GM12801 (cell line): ENCODE results near the gene INPP5J.

Experiments used
- TF ChIP-seq, protein P1 (sequence below): IDR thresholded peaks from one replicate; pipeline ENCODE4 v1.5.1; 2011; ENCODE audit warnings: control low read depth; ENCODE audit not compliant: insufficient read length; ENCODE audit errors: extremely low read depth

Gene INPP5J

GRCh38 chr22:31119026-31119717, 3.6 kb upstream of the INPP5J start:
- TF ChIP-seq, protein P1, sequence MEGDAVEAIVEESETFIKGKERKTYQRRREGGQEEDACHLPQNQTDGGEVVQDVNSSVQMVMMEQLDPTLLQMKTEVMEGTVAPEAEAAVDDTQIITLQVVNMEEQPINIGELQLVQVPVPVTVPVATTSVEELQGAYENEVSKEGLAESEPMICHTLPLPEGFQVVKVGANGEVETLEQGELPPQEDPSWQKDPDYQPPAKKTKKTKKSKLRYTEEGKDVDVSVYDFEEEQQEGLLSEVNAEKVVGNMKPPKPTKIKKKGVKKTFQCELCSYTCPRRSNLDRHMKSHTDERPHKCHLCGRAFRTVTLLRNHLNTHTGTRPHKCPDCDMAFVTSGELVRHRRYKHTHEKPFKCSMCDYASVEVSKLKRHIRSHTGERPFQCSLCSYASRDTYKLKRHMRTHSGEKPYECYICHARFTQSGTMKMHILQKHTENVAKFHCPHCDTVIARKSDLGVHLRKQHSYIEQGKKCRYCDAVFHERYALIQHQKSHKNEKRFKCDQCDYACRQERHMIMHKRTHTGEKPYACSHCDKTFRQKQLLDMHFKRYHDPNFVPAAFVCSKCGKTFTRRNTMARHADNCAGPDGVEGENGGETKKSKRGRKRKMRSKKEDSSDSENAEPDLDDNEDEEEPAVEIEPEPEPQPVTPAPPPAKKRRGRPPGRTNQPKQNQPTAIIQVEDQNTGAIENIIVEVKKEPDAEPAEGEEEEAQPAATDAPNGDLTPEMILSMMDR = no peak

- TF ChIP-seq, protein P1 = no peak
These were observed 2.5 kb upstream of the INPP5J start for GRCh38 chr22:31120230-31120629.

GRCh38 chr22:31120642-31121041, 2.1 kb upstream of the INPP5J start:
- TF ChIP-seq, protein P1 = no peak

GRCh38 chr22:31121403-31121802, 1.4 kb upstream of the INPP5J start:
- TF ChIP-seq, protein P1 = no peak

DNA sequence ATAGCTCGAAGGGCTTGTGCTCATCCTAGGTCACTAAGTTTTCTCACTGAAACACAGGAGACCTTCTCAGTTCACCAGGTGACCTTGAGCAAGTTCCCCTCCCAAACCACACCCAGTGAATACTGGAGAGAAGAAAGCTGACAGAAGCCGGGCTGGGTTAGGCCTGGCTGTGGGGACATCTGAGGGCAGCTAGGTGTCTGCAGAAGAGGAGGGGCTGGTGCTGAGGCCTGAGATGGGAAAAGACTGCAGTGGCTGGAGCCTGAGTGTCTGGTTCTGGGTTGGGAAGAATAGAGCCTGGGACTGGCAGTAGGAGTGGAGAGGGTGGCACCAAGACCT, 602 bp upstream of the INPP5J start:
- TF ChIP-seq, protein P1 = no peak

GRCh38 chr22:31123292-31123602, 481 bp downstream of the INPP5J start:
- TF ChIP-seq, protein P1 = no peak

DNA sequence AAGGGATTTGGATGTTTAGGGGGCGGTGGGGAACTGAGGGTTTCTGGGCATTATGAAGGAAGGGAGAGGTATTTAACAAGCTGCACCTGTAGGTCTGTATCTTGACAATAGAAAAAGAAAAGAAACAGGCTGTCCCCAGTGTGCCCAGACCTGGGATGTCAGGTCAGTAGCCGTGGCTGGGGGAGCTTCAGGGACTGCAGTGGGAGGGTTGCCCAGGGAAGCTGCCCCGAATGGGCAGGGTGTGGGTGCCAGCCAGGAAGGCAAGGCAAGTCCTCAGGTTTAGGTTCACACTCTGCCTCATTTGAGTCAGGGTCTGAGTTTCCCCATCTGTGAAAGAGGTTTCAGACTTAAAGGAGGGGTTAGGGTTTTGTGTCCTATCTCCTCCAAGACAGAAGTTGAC, 1.5 kb downstream of the INPP5J start:
- TF ChIP-seq, protein P1 = no peak
